Frontal cortex (tissue), 4 donors: ENCODE measurements around the gene DPRX. TPM values are rescaled to one million over a fixed set of nuclear protein-coding genes. Genes with fewer than 3 reads are reported as not detected.

Source experiments
- DNase-seq, 2 donors: peaks; one replicate each; pipeline ENCODE4 v3.0.0; 2012; ENCODE audit warnings: low spot score in 2 of 2
- FAIRE-seq: peaks from 2 replicates; lab custom pipeline; 2012; peaks lifted over from hg19 to GRCh38; lab: Jason Lieb, UNC
- total RNA-seq: library from RNA; depleted of rRNA; stranded (reverse); fragments of >200 nt; gene quantifications from one replicate; pipeline ENCODE4 v1.2.3, GENCODE V29; 2014
- donor health status: control.
- donor health status: control.
- donor health status: control.

Gene DPRX, protein sequence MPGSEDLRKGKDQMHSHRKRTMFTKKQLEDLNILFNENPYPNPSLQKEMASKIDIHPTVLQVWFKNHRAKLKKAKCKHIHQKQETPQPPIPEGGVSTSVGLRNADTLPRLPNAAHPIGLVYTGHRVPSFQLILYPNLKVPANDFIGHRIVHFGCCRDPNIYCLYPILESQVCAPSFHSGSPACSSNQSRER
- total RNA-seq: not detected

DNA sequence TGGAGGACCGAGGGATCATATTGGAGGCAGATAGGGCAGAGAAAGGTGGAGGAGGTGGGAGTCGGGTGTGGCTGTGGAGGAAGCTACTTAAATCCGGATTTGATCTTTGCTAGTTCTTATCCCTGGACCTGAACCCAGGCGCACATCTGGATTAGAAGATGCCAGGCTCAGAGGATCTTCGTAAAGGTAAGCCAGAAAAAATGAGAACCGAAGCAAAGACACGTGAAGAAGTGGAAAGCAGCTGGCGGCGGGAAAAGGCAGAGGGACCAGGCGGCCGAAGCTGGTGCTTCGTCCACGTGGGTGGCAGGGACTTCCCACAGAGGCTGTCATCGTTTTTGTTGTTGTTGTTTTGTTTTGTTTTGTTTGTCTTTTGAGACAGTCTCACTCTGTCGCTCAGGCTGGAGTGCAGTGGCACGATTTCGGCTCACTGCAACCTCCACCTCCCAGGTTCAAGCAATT is at the start of gene DPRX:
DPRX (plus strand) TSS at position 51 of the 459 bp plus-strand sequence; CDS start at position 159, 108 bp downstream.
- DNase-seq: no peak

DNA sequence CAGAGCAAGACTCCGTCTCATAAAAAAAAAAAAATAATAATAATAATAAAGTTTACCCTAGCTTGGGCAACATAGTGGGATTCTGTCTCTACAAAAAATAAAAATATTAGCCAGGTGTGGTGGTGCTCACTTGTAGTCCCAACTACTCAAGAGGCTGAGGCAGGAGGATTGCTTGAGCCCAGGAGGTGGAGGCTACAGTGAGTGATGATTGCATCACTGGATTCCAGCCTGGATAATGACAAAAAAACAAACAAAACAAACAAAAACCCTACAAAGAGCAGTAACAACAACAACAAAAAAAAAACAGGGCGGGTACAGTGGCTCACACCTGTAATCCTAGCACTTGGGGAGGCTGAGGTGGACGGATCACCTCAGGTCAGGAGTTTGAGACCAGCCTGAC is 48.6 kb upstream of the DPRX start:
- DNase-seq: no peak
- FAIRE-seq: no peak

More for the DNA sequence above, at the start of gene DPRX:
- no peak for FAIRE-seq

DNA sequence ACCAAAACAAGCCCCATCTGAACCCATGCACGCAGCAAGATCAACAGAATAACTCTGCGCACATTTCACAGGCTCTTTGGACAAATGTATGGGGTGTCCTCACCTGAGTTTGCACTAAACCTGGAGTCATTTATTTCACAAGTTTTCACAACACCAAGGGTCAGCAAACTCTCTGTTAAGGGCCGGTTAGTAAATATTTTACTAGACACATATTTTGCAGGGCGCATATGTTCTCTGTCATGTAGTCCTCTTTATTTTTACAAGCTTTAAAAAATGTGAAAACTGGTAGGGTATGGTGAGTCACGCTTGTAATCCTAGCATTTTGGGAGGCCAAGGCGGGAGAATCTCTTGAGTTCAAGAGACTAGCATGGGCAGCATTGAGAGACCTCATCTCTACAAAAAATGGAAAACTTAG is 45.5 kb upstream of the DPRX start:
- FAIRE-seq: no peak
- no peak for DNase-seq

DNA sequence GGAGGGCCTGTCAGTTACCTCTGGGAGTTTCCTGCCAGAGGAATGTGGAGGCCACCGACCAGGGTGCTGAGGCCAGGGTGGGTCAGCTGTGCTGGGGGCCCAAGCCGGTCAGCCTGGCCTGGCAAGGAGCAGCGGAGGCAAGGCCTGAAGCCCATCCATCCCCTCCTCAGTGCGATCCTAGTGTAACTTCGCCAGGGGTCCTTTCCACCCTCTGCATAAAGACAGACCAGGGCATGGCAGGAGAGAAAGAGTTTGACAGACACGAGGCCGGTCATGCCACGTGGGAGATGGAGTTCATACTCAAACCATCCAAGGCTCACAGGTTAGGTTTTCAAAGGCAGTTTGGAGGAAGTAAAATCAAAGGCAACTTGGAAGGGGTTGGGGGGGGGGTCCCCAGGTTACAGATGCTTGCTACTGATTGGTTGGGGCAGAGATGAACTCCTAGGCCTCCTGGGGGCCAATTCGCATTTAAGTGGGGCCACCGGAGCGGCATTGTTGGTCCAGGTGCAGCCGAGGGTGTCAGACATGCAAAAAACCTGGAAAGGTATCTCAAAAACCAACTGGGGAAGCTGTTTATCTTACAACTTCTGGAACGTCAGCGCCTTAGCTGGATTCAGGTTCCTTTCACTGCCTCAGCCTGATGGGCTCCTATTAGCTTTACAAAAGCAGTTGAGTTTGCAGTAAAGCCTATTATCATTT is 36.8 kb upstream of the DPRX start:
- no peak for DNase-seq
- no peak for FAIRE-seq

DNA sequence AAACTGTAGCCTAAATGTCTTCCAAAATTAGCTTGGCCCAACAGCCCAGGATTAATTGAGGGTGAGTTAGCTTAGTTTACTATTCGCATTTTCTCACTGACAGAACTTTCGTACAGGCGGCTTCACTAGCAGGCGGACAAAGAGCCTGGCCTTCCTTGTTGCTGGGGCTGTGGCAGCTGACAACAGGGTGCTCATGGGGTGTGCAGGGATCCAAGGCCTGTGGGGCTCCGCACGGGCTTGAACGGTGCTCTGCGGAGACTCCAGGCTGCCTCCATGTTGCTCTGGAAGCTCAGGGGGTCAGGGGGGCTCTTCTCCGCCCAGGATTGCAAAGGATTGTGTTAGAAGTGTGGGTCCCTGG is 36.3 kb upstream of the DPRX start:
- no peak for FAIRE-seq
- no peak for DNase-seq

DNA sequence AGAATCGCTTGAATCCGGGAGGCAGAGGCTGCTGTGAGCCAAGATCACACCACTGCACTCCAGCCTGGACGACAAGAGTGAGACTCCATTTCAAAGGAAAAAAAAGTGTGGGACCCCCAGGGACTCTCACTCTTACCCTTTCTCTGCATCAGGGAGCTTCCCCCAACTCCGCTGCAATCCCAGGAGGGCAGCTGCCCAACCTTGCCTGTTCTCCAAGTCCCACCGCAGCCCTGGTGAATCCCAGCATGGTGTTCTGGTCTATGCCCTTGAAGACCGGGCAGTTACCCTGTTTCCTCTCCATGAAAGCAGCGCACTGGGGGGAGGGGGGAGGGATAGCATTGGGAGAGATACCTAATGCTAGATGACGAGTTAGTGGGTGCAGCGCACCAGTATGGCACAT is 35.7 kb upstream of the DPRX start:
- DNase-seq: no peak

DNA sequence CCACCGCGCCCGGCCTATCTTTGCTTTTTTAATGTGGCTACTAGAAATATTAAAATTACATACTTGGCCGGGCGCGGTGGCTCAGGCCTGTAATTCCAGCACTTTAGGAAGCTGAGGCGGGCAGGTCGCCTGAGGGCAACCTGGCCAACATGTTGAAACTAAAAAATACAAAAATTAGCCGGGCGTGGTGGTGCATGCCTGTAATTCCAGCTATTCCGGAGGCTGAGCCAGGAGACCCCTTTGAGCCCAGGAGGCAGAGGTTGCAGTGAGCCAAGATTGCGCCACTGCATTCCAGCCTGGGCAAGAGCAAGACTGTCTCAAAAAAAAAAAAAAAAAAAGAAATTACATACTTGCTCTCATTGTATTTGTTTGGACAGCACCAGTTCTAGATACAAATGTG is 34.8 kb upstream of the DPRX start:
- FAIRE-seq (no peak), DNase-seq (no peak)

More for the DNA sequence above, 35.7 kb upstream of the DPRX start:
- FAIRE-seq: no peak

DNA sequence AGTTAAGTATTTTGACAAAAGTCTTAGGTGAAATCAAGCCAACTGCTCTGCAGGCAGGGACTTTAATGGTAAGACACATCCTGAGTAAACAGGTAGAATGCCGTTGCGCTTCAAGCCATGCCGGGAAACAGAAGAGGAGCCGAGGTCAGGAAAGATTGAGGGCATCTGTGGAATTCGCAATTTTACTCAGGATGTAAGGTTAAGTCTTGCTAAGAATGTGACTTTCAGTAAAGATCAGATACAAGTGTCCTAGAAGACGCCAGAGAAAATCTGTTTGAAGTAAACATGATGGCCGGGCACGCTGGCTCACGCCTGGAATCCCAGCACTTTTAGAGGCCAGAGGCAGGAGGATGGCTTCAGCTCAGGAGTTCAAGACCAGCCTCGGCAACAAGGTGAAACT is 33.4 kb upstream of the DPRX start:
- DNase-seq (no peak), FAIRE-seq (no peak)

DNA sequence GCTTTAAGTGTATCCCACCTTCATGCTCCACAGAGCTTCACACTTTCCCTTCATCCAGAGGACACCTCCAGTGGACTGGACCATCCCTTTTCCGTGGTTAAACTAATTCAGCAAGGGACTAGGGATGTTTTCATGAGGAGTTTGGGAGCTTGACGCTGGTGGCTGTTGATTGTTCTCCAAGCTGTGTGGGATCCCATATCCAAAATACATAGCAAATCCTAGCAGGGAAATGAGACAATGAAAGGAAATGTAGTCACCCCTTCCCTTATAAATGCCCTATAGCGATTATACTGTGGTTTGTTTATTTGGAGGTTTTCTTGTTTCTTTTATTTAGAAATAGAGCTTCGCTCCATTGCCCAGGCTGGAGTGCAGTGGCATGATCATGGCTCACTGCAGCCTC is 31.6 kb upstream of the DPRX start:
- no peak for DNase-seq
- FAIRE-seq: no peak

DNA sequence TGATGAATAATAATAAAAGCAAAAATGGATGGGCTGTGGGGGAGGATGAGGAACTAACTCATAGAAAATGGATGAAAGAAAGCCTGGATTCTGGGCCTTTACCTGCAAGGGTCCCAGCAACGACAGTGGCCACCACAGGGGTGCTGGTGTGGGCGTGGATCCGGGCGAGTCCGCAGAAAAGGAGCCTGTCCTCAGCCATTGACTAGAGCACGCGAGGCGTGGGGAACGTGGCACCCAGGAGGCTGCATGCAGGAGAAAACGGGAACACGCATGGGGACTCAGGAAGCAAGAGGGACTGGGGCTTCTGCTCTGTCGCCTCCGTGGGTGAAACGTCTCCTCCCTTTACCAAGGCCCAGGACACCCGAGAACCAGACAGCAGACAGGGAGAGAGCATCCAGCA is 25.8 kb upstream of the DPRX start:
- DNase-seq: no peak
- FAIRE-seq: no peak

DNA sequence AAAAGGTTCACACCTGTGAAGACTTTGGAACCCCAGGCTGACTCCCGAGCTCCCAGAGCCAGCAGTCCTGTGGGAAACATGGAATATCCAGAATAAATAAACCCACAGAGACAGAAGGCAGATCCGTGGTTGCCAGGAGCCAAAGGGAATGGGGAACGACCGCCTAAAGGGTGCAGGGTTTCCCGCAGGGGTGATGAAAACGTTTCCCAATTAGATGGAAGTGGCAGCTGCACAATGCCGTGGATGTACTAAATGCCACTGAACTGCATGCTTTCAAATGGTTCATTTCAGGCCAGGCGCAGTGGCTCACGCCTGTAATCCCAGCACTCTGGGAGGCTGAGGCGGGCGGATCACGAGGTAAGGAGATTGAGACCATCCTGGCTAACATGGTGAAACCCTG is 23.4 kb upstream of the DPRX start:
- FAIRE-seq (no peak), DNase-seq (no peak)

DNA sequence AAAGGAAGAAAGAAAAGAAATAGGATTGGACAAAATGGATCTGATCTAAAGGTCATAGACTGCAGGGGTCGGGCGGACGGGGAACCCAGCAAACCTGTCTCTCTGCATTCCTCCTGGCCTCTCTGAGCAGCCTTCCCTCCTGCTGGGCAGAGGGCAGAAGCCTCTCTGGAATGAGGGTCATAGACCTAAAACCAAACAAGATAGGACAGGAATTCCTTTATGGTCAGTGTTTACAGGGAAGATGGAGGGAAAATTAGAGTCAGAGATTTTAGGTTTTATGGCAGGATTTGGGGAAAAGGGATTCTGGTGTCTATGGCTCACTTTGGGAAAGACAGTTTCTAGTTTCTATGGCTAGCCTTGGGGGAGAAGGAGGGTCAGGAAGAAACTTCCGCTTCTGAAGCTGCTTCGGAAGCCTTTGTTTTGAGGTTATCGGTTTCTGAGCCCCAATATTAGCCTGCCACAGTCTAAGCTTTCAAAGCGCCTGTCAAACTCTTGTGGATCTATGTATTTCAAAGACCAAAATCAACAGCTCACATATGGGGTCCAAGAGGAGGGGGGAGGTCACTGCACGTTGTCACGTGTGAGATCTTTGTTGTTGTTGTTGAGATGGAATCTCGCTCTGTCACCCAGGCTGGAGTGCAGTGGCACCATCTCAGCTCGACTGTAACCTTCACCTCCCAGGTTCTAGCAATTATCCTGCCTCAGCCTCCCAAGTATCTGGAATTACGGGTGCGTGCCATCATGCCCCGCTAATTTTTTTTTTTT is 18.9 kb upstream of the DPRX start:
- DNase-seq (no peak), FAIRE-seq (no peak)

DNA sequence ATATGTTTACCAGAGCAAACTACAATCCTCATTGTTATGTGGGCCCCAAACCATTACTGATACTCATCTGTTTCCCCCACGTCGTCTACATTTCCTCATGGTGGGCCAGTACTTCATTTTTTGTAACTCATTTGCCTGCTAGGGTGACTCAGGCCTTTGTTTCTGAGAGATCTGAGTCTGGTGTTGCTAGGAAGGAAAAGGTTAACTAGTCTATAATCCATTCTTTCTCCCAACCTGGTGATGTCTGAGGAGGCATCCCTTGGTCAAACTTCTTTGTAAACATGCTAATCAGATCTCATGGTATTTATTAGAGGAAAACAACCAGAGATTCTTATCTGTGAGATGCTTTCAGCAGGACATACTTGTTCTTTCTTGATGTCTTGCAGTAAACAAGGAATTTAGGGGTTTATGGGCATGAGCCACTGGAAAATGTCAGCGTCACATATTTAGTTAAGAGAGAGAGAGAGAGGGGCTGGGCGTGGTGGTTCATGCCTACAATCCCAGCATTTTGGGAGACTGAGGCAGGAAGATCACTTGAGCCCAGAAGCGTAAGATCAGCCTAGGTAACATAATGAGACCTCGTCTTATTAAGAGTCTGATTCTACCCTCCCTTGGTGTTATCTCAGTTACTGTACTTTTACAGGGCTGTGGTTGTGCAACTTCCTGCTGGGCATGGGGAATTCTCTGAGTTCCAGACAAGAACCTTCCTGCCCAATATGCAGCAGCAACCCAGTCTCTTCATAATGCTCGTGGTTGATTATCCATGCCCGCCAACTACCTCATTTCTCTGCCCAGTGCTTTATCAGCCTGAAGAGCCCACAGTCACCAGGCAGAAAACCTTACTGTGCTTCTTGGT is 9.7 kb upstream of the DPRX start:
- FAIRE-seq: no peak
- DNase-seq: no peak

DNA sequence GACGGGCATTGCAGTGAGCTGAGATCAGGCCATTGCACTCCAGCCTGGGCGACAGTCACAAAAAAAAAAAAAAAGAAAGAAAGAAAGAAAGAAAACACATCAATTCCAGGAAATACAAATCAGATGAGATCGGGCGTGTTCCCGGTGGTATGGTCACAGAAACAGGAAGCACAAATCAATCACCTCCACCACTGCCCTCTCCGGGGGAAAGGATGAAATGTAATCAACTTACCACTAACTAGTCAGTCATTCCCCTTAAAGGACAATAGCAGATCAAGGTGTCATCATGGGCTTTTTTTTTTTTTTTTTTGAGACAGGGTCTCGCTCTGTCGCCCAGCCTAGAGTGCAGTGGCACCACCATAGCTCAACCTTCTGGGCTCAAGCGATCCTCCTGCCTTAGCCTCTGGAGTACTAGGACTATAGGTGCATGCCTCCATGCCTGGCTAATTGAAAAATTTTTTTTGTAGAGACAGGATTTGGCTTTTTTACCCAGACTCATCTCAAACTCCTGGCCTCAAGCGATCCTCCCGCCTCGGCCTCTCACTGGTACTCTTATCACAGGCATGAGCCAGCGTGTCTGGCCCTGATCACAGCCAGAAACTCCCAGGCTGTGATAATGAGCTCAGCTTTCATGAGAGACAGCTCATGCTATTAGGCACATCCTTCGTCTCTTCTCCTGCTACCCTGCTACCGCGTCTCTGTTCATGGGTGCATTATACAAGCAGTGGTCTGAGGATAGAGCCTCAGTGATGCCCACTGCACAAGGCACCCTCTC is 6.8 kb upstream of the DPRX start:
- DNase-seq (no peak), FAIRE-seq (no peak)

DNA sequence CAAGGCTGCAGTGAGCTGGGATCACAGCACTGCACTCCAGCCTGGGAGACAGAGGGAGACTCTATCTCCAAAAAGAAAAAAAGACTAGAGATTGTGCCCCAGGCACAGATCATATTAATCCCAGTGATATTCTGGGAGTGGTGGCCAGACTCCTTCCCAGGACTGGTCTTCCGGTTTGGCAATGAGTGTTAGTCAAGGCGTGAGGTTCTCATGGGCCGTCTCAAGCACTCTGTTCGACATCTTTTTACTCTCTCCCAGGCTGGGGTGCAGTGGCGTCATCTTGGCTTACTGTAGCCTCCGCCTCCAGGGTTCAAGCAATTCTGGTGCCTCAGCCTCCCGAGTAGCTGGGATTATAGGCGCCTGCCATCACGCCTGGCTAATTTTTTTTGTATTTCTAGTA is 5.3 kb upstream of the DPRX start:
- no peak for FAIRE-seq
- no peak for DNase-seq

DNA sequence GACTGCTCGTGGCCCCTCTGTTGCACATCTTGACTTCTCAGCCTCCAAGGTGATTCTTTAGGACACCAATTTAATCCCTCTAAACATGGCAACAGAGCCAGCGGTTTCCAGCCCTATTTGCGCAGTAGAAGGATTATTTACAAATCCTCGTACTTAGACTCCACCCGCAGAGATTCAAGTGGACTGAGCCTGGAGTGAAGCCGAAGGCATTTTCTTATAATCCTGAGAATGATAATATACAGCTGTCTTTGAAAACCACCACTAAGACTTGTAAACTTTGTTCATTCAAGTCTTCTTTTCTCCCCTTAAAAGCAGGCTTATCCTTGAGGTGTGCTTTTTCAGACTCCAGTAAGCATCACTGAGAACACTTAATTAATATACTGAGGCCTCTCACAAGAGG is 4.8 kb upstream of the DPRX start:
- FAIRE-seq: no peak

DNA sequence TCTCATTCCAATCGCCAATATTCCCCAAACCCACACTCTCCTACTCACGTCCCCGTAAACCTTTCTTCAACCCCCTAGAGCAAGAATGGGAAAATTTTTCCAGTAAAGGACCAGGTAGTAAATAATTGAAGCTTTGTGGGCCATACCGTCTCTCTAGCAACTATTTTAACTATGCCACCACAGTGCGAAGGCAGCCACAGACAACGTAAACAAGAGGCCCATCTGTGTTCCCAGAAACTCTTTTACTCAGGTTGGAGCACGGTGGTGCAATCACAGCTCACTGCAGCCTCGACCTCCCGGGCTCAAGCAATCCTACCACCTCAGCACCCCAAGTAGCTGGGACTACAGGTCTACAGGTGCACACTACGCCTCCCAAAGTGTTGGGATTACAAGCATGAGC is 3.0 kb downstream of the DPRX start:
- FAIRE-seq: no peak
- no peak for DNase-seq

More for the DNA sequence above, 4.8 kb upstream of the DPRX start:
- no peak for DNase-seq

DNA sequence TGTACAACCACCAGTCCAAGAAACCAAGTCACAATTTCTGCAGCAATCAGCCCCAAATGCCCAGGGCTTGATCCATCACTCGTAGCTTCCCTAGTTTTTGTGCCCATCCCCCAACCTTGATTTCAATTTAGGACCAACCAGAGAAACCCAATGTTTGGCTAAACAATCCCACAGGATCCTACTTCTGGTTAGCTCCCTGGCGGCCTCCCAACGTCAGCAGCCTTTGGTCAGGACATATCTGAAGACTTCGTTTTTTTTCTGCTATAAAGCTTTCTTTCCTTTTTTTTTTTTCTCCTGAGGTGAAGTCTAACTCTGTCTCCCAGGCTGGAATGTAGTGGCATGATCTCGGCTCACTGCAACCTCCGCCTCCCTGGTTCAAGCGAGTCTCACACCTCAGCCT is 7.7 kb downstream of the DPRX start:
- DNase-seq (no peak), FAIRE-seq (no peak)

DNA sequence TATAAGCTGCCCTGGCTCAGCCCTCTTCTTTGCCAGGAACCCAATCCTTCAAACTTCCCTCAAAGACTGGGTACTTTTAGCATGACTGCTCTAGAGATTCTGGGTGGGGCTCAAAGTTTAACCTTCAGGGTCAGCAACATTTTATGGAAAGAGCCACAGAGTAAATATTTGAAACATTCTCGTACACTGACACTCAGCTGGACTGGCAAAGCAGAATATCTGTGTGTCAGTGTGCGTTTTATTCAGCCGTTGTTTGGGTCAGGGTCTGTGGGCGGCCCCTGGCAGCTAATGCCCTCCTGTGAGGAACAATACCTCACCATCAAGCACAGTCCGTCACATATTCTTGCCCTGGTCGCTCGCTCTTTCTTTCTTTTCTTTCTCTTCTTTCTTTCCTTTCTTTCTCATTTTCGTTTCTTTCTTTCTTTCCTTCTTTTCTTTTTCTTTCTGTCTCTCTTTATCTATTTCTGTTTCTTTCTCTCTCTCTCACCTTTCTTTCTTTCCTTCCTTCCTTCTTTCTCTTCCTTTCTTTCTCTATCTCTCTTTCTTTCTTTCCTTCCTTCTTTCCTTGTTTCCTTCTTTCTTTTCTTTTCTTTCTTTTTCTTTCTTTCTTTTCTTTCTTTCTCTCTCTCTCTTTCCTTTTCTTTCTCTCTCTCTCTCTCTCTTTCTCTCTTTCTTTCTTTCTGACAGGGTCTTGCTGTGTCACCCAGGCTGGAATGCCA is 10.7 kb downstream of the DPRX start:
- DNase-seq (no peak), FAIRE-seq (no peak)
